Neuronal stem cell (in vitro differentiated cells): ENCODE data around the gene FHOD3.

Experiments
- DNase-seq: peaks from one replicate; pipeline ENCODE4 v3.0.0-alpha.2; 2013; ENCODE audit warnings: low spot score
- H2AFZ ChIP-seq: one replicate; pipeline ENCODE4 v1.6.1; 2013; ENCODE audit warnings: mild to moderate bottlenecking, low read length, inconsistent platforms
- H2AK5ac ChIP-seq: 2 replicates; pipeline ENCODE4 v1.6.1; 2013; ENCODE audit warnings: low read depth, mild to moderate bottlenecking, inconsistent platforms, low read length, moderate library complexity, mixed read lengths
- H2BK120ac ChIP-seq: 2 replicates; pipeline ENCODE4 v1.6.1; 2013; ENCODE audit warnings: low read depth, mild to moderate bottlenecking, inconsistent platforms, low read length, moderate library complexity, mixed read lengths
- H2BK12ac ChIP-seq: one replicate; pipeline ENCODE4 v1.6.1; 2013; ENCODE audit warnings: low read length, inconsistent platforms
- H2BK15ac ChIP-seq: 2 replicates; pipeline ENCODE4 v1.6.1; 2013; ENCODE audit warnings: mild to moderate bottlenecking, low read length, inconsistent platforms, mixed read lengths
- H2BK5ac ChIP-seq: one replicate; pipeline ENCODE4 v1.6.1; 2013; ENCODE audit warnings: inconsistent platforms, mild to moderate bottlenecking, low read length, moderate library complexity
- H3K14ac ChIP-seq: one replicate; pipeline ENCODE4 v1.6.1; 2013; ENCODE audit warnings: low read length, inconsistent platforms
- H3K18ac ChIP-seq: 2 replicates; pipeline ENCODE4 v1.6.1; 2013; ENCODE audit warnings: low read length, inconsistent platforms
- H3K23ac ChIP-seq: 2 replicates; pipeline ENCODE4 v1.6.1; 2013; ENCODE audit warnings: low read depth, mild to moderate bottlenecking, mixed read lengths, low read length, inconsistent platforms; ENCODE audit not compliant: poor library complexity
- H3K27ac ChIP-seq: replicated peaks from 3 replicates; pipeline ENCODE4 v1.5.1; 2013; ENCODE audit warnings: low read length, inconsistent platforms
- H3K27me3 ChIP-seq, 3 experiments: 2 replicates each; pipeline ENCODE4 v1.6.1; 2013; ENCODE audit warnings: low read length in 3 of 3, mild to moderate bottlenecking in 2 of 3, inconsistent platforms in 1 of 3, low read depth in 1 of 3, mixed read lengths in 1 of 3, moderate library complexity in 1 of 3; ENCODE audit not compliant: control insufficient read depth in 3 of 3, insufficient read depth in 3 of 3
- H3K36me3 ChIP-seq, 2 donors: replicated peaks in 1 of 2; 2 replicates each; pipeline ENCODE4 v1.6.1; 2013; ENCODE audit warnings: low read length in 2 of 2; ENCODE audit not compliant: control insufficient read depth in 2 of 2, insufficient read depth in 2 of 2
- H3K4ac ChIP-seq: 2 replicates; pipeline ENCODE4 v1.6.1; 2013; ENCODE audit warnings: inconsistent platforms, mild to moderate bottlenecking, low read length, moderate library complexity
- H3K4me1 ChIP-seq, 2 donors: 1 replicate in 1 of 2; 2 replicates in 1 of 2; pipeline ENCODE4 v1.6.1; 2013; ENCODE audit warnings: low read length in 2 of 2, low read depth in 1 of 2; ENCODE audit not compliant: control insufficient read depth in 2 of 2, insufficient read depth in 1 of 2
- H3K4me2 ChIP-seq: one replicate; pipeline ENCODE4 v1.6.1; 2013; ENCODE audit warnings: mild to moderate bottlenecking, low read length, inconsistent platforms; ENCODE audit not compliant: insufficient read depth, poor library complexity, severe bottlenecking
- H3K4me3 ChIP-seq, 2 donors: 2 replicates each; pipeline ENCODE4 v1.5.1; 2013; ENCODE audit warnings: low read length in 2 of 2, mild to moderate bottlenecking in 2 of 2, inconsistent platforms in 1 of 2, moderate library complexity in 1 of 2
- H3K79me1 ChIP-seq: one replicate; pipeline ENCODE4 v1.6.1; 2013; ENCODE audit warnings: low read depth, mild to moderate bottlenecking, inconsistent platforms, low read length, moderate library complexity
- H3K9ac ChIP-seq: one replicate; pipeline ENCODE4 v1.6.1; 2013; ENCODE audit warnings: mild to moderate bottlenecking, low read depth, low read length, inconsistent platforms; ENCODE audit not compliant: poor library complexity
- H3K9me3 ChIP-seq, 2 donors: replicated peaks in 1 of 2; 2 replicates each; pipeline versions ENCODE3 to v1.6.1; 2013; ENCODE audit warnings: low read length in 2 of 2, mild to moderate bottlenecking in 2 of 2, inconsistent platforms in 1 of 2, low read depth in 1 of 2, mixed read lengths in 1 of 2, moderate library complexity in 1 of 2; ENCODE audit not compliant: control insufficient read depth in 2 of 2, insufficient read depth in 1 of 2
- H4K8ac ChIP-seq: one replicate; pipeline ENCODE4 v1.6.1; 2013; ENCODE audit warnings: low read depth, mild to moderate bottlenecking, inconsistent platforms, low read length, moderate library complexity
- H4K91ac ChIP-seq: one replicate; pipeline ENCODE4 v1.6.1; 2013; ENCODE audit warnings: low read length, low read depth, mild to moderate bottlenecking, inconsistent platforms; ENCODE audit not compliant: poor library complexity
- WGBS, 2 donors: extraction: QIAGEN DNeasy Blood & Tissue Kit; methylation state at CpG; one replicate each; pipeline ENCODE4 v1.1.7; 2013; ENCODE audit warnings: missing lambda C conversion rate in 2 of 2, mixed read lengths in 1 of 2; ENCODE audit not compliant: insufficient read length in 2 of 2, insufficient replicate concordance in 1 of 2; ENCODE audit errors: extremely low coverage in 2 of 2; 5-methylcytosine and 5-hydroxymethylcytosine counted together

The FHOD3 gene

DNA sequence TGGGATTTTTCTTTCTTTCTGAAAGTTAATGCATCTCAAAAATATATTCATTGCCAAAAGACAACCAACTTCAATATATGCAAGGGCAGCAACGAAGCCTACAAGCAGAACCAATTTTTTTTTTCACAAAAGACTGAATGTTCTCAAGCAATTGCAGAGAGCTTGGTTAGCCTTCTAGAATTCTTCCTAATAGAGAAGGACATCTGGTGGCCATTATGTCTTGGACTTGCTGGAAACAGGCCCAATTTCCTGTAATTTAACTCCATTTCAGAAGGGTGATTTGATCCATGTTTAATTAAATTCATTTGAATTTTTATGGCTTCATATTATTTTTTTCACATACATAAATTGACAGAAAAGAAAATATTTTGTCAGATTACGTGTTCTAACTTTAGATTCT is 323.3 kb downstream of the FHOD3 start:
- Histone ChIP-seq H2BK120ac (no peak overlapping the region), H2BK5ac (no peak overlapping the region), H3K36me3 (peaks cover 3 to 46% of the 10 kb centered on the region in 2 donors), H3K4me2 (no peak overlapping the region), H3K4ac (no peak overlapping the region), H4K91ac (no peak overlapping the region), H3K27me3 (no peaks in the 10 kb centered on the region), H2BK12ac (no peak overlapping the region), H3K23ac (no peak overlapping the region), H3K18ac (no peak overlapping the region), H2AFZ (no peak overlapping the region), H3K79me1 (no peaks in the 10 kb centered on the region), H3K14ac (no peak overlapping the region), H3K9me3 (peaks cover 0 to 3% of the 10 kb centered on the region in 2 donors), H3K9ac (no peak overlapping the region), H3K27ac (no peak overlapping the region), H2AK5ac (no peak overlapping the region), H3K4me3 (no peak overlapping the region), H2BK15ac (no peak overlapping the region), H4K8ac (no peak overlapping the region), H3K4me1 (peaks cover 2 to 6% of the 10 kb centered on the region in 2 donors)
- no CpG with 5 or more reads among the region's 2 CpGs for WGBS, 2 donors
- no peak for DNase-seq

DNA sequence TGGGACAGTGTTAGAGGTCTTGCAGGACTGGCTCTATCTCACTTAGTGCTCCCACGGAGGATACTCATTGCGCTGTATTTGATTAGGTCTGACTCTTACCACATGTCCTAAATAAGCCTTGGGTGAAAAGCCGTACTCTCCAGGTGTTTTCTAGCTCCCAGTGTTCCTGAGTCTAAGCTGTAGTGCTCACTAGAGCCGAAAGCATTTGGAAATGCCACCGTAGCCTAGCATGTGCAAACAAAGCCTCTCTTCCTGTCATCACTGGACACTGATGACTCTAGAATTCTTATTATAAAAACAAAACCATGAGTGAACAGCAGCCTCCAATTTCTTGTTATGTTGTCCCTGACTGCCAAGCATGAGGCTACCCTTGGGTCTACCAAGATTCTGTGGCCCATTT is 325.1 kb downstream of the FHOD3 start:
- Histone ChIP-seq H2AK5ac (no peak overlapping the region), H2BK12ac (no peak overlapping the region), H3K27me3 (no peaks in the 10 kb centered on the region), H3K9me3 (peaks cover 0 to 3% of the 10 kb centered on the region in 2 donors), H3K36me3 (peaks cover 7 to 64% of the 10 kb centered on the region in 2 donors), H2BK15ac (no peak overlapping the region), H3K14ac (no peak overlapping the region), H3K79me1 (no peaks in the 10 kb centered on the region), H2BK120ac (no peak overlapping the region), H3K4me2 (no peak overlapping the region), H3K4me1 (no peaks in the 10 kb centered on the region), H3K4me3 (no peak overlapping the region), H2AFZ (no peak overlapping the region), H2BK5ac (no peak overlapping the region), H3K23ac (no peak overlapping the region), H3K9ac (no peak overlapping the region), H3K18ac (no peak overlapping the region), H4K91ac (no peak overlapping the region), H3K27ac (no peak overlapping the region), H3K4ac (no peak overlapping the region), H4K8ac (no peak overlapping the region)
- no peak for DNase-seq
- no CpG with 5 or more reads among the region's 5 CpGs for WGBS, 2 donors

DNA sequence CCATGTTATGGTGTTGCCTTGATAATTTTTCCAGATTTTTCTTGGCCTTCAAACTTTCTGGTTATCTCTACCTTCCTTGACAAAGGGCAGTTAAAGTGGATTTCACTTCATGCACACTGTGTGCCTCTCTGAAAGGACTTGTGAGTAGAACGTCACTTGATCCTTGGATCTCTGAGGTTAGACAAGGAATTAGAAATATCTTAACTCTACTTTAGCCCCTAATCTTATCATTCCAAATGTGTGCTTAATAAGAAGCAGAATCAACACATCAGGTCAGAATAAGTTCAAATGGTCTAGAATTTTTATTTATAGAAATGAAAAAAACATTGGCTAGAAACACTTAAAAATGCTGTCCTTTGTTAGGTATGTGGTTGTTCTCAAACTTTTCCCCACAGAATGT is 325.6 kb downstream of the FHOD3 start:
- DNase-seq, result no peak

DNA sequence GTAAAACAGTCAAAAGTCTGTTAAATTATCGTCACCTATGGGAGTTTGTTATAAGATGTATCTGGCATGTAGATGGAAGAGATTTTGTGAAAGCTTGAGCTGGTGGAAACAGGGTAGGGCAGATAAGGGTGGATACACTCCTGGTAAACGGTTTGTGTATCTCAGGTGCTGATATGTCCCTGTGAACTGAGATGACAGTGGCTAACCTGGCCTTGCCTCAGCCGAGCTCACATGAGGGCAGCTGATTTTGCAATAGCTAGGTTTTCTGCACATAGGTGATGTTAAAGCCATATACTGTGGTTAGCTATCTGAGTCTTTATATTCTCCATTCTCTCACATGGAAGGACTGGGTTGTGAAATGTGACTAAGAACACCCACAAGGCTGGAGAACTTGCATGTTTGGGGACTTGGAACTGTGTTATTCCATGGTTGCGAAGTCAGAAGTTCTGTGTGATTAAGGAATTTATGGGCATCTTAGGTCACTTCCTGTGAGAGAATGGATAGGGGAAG is 326.2 kb downstream of the FHOD3 start:
- Histone ChIP-seq H2AK5ac (no peak overlapping the region), H2AFZ (no peak overlapping the region), H2BK12ac (no peak overlapping the region), H3K4me2 (no peak overlapping the region), H3K4me1 (no peaks in the 10 kb centered on the region), H3K4me3 (no peak overlapping the region), H3K18ac (no peak overlapping the region), H2BK120ac (no peak overlapping the region), H2BK5ac (no peak overlapping the region), H3K4ac (no peak overlapping the region), H3K9ac (no peak overlapping the region), H3K79me1 (no peaks in the 10 kb centered on the region), H4K8ac (no peak overlapping the region), H2BK15ac (no peak overlapping the region), H3K27me3 (no peaks in the 10 kb centered on the region), H3K23ac (no peak overlapping the region), H3K14ac (no peak overlapping the region), H3K9me3 (peaks cover 0 to 3% of the 10 kb centered on the region in 2 donors), H3K27ac (no peak overlapping the region), H3K36me3 (peaks cover 7 to 67% of the 10 kb centered on the region in 2 donors), H4K91ac (no peak overlapping the region)
- no peak for DNase-seq
- no CpG with 5 or more reads among the region's 4 CpGs for WGBS, 2 donors

More for the DNA sequence above, 325.6 kb downstream of the FHOD3 start:
- no peak overlapping the region for H3K4ac ChIP-seq
- H3K4me1 ChIP-seq, result no peaks in the 10 kb centered on the region
- no peak overlapping the region for H2AFZ ChIP-seq
- no peak overlapping the region for H2AK5ac ChIP-seq
- no CpG with 5 or more reads among the region's 1 CpG for WGBS, 2 donors
- H3K27ac ChIP-seq, result no peak overlapping the region
- H3K27me3 ChIP-seq, result no peaks in the 10 kb centered on the region
- no peaks in the 10 kb centered on the region for H3K79me1 ChIP-seq
- no peak overlapping the region for H3K4me2 ChIP-seq
- no peak overlapping the region for H3K18ac ChIP-seq
- H2BK12ac ChIP-seq, result no peak overlapping the region
- H3K4me3 ChIP-seq, result no peak overlapping the region
- peaks cover 0 to 3% of the 10 kb centered on the region in 2 donors for H3K9me3 ChIP-seq
- H2BK15ac ChIP-seq, result no peak overlapping the region
- H2BK5ac ChIP-seq, result no peak overlapping the region
- no peak overlapping the region for H3K14ac ChIP-seq
- H4K8ac ChIP-seq, result no peak overlapping the region
- no peak overlapping the region for H4K91ac ChIP-seq
- H2BK120ac ChIP-seq, result no peak overlapping the region
- H3K23ac ChIP-seq, result no peak overlapping the region
- no peak overlapping the region for H3K9ac ChIP-seq
- peaks cover 7 to 68% of the 10 kb centered on the region in 2 donors for H3K36me3 ChIP-seq
